ENCODE data around the gene KLHL2.
"Not testable (repeated sequence)": the region's sequence is repeated elsewhere in the genome, so short reads cannot be mapped to it uniquely, and the experiment has no call there.

KLHL2 gene

DNA sequence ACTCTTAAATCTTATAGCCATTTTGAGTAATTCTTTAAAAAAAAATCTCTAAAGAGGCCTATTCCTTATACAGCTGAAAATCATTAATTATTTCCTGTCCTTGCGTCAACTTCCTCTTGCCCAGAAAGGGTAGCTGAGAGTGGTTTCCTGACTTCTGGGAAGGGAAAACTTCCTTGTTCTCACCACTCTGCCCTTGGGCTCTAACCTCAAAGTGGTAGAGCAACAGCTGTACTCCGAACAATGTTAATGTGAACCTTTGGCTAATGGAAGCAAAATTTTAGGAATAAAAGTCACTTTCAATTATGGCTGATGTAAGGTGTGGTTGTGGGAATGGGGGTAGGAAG, 15.3 kb downstream of the KLHL2 start:
- no peaks in the 10 kb centered on the region for H3K36me3 ChIP-seq (ENCODE audit: insufficient read depth, insufficient read length, low read length)
- no peak overlapping the region for H3K9ac ChIP-seq (ENCODE audit: insufficient read length, low read depth)
- TF ChIP-seq ZNF274 (IDR thresholded peaks at IDR 0.05; ENCODE audit: low read depth, low read length) (no peak), YY1 (IDR thresholded peaks at IDR 0.05; ENCODE audit: insufficient read depth, insufficient read length) (no peak), SUZ12 (IDR thresholded peaks at IDR 0.05; ENCODE audit: extremely low read depth, insufficient read depth, insufficient read length) (no peak)
- no peaks in the 10 kb centered on the region for H3K4me1 ChIP-seq (ENCODE audit: insufficient read depth, insufficient read length)
- DNase-seq (ENCODE audit: low read depth, low spot score), result no peak
- H3K4me3 ChIP-seq (ENCODE audit: insufficient read length, low read depth), result no peak overlapping the region
- no peaks in the 10 kb centered on the region for H3K27me3 ChIP-seq (ENCODE audit: insufficient read depth, insufficient read length)
- no peaks in the 10 kb centered on the region for H3K9me3 ChIP-seq (ENCODE audit: insufficient read depth, low read length)

DNA sequence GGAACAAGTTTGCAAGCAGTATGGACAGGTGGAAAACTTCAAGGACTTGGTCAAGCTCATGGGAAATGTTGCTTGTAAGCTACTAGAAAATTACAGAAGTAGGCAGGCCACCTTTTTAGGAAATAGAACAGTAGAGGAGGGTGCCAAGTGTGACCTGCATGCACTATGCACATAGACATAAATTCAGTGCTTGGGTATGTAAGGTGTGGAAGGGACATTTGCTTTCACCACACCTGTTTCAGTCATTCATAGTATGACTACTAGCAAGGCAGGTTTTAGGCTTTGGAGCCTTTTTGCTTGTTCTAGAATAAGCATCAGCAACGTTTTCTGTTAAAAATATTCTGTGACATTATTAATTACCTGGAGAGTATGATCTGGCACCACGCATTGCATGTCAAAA, 20.0 kb downstream of the KLHL2 start:
- not testable (repeated sequence) for H3K27me3 ChIP-seq (ENCODE audit: insufficient read depth, insufficient read length); H3K9ac ChIP-seq (ENCODE audit: insufficient read length, low read depth); H3K4me3 ChIP-seq (ENCODE audit: insufficient read length, low read depth); DNase-seq (ENCODE audit: low read depth, low spot score); H3K4me1 ChIP-seq (ENCODE audit: insufficient read depth, insufficient read length); H3K36me3 ChIP-seq (ENCODE audit: insufficient read depth, insufficient read length, low read length); H3K9me3 ChIP-seq (ENCODE audit: insufficient read depth, low read length)

- H3K9ac ChIP-seq (ENCODE audit: insufficient read length, low read depth); H3K9me3 ChIP-seq (ENCODE audit: insufficient read depth, low read length); H3K36me3 ChIP-seq (ENCODE audit: insufficient read depth, insufficient read length, low read length); DNase-seq (ENCODE audit: low read depth, low spot score); H3K27me3 ChIP-seq (ENCODE audit: insufficient read depth, insufficient read length); H3K4me3 ChIP-seq (ENCODE audit: insufficient read length, low read depth); H3K4me1 ChIP-seq (ENCODE audit: insufficient read depth, insufficient read length): not testable (repeated sequence)
Measured at GRCh38 chr4:165229490-165230200, 22.3 kb downstream of the KLHL2 start.

DNA sequence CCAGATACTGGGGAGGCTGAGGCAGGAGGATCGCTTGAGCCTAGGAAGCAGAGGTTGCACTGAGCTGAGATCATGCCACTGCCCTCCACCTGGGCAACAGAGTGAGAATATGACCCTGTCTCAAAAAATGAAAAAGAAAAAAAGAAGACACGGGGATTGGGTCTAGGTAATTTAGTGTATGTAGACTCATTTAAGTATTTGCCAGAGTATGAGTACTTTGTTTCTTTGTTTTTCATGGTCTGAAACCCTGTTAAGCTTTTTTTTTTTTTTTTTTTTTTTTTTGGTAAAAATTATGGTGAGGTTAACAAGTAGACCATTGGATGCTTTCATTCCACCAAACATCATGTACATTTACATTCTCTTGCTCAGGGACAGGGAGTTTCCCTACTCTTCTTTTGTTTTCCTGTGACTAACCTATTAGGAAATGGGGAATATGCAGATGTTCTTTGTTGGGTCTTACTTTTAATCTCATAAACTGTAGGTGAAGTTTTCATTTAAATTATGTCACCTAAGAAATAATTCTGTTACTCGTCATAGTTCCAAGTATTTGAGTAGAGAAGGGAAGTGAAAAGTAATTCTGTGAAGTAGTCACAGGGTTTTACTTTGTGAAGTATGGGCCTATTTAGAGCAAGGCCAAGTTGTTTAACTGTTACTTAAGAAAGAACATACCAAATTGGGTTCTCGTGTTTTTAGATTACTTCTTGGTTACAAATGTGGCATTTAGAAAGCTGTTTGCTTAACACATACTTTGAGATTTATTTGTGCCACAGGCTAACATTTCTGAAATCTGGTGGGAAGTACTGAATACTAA, 25.5 kb downstream of the KLHL2 start:
- H3K27me3 ChIP-seq (ENCODE audit: insufficient read depth, insufficient read length); H3K36me3 ChIP-seq (ENCODE audit: insufficient read depth, insufficient read length, low read length); H3K9ac ChIP-seq (ENCODE audit: insufficient read length, low read depth); H3K4me3 ChIP-seq (ENCODE audit: insufficient read length, low read depth); H3K9me3 ChIP-seq (ENCODE audit: insufficient read depth, low read length); DNase-seq (ENCODE audit: low read depth, low spot score); H3K4me1 ChIP-seq (ENCODE audit: insufficient read depth, insufficient read length): not testable (repeated sequence)

DNA sequence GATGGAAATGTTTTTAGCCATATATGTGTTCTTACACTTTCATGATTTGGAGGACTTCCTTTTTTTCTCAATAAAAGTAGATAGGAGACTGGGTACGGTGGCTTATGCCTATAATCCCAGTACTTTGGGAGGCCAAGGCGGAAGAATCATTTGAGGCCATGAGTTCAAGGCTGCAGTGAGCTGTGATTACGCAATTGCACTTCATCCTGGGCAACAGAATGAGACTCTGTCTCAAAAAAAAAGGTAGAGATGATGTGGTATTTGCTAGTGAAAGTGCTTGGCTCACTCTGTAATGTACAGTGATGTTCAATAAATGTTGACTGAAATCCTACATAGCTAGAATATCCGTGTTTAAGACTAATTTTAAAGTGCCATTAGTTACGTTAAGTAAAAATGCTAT, 27.4 kb downstream of the KLHL2 start:
- no peaks in the 10 kb centered on the region for H3K4me1 ChIP-seq (ENCODE audit: insufficient read depth, insufficient read length)
- TF ChIP-seq SUZ12 (IDR thresholded peaks at IDR 0.05; ENCODE audit: extremely low read depth, insufficient read depth, insufficient read length) (no peak), YY1 (IDR thresholded peaks at IDR 0.05; ENCODE audit: insufficient read depth, insufficient read length) (no peak), ZNF274 (IDR thresholded peaks at IDR 0.05; ENCODE audit: low read depth, low read length) (no peak)
- H3K27me3 ChIP-seq (ENCODE audit: insufficient read depth, insufficient read length), result no peaks in the 10 kb centered on the region
- H3K4me3 ChIP-seq (ENCODE audit: insufficient read length, low read depth), result no peak overlapping the region
- H3K9ac ChIP-seq (ENCODE audit: insufficient read length, low read depth), result no peak overlapping the region
- no peak for DNase-seq (ENCODE audit: low read depth, low spot score)
- H3K36me3 ChIP-seq (ENCODE audit: insufficient read depth, insufficient read length, low read length), result no peaks in the 10 kb centered on the region
- H3K9me3 ChIP-seq (ENCODE audit: insufficient read depth, low read length), result no peaks in the 10 kb centered on the region

- H3K9ac ChIP-seq (ENCODE audit: insufficient read length, low read depth); H3K36me3 ChIP-seq (ENCODE audit: insufficient read depth, insufficient read length, low read length); H3K4me3 ChIP-seq (ENCODE audit: insufficient read length, low read depth); DNase-seq (ENCODE audit: low read depth, low spot score); H3K9me3 ChIP-seq (ENCODE audit: insufficient read depth, low read length); H3K4me1 ChIP-seq (ENCODE audit: insufficient read depth, insufficient read length); H3K27me3 ChIP-seq (ENCODE audit: insufficient read depth, insufficient read length): not testable (repeated sequence)
Measured at GRCh38 chr4:165236852-165237251, 29.5 kb downstream of the KLHL2 start.

GRCh38 chr4:165238041-165238640, 30.8 kb downstream of the KLHL2 start:
- not testable (repeated sequence) for H3K4me3 ChIP-seq (ENCODE audit: insufficient read length, low read depth); H3K9ac ChIP-seq (ENCODE audit: insufficient read length, low read depth); H3K4me1 ChIP-seq (ENCODE audit: insufficient read depth, insufficient read length); H3K9me3 ChIP-seq (ENCODE audit: insufficient read depth, low read length); H3K36me3 ChIP-seq (ENCODE audit: insufficient read depth, insufficient read length, low read length); DNase-seq (ENCODE audit: low read depth, low spot score); H3K27me3 ChIP-seq (ENCODE audit: insufficient read depth, insufficient read length)

DNA sequence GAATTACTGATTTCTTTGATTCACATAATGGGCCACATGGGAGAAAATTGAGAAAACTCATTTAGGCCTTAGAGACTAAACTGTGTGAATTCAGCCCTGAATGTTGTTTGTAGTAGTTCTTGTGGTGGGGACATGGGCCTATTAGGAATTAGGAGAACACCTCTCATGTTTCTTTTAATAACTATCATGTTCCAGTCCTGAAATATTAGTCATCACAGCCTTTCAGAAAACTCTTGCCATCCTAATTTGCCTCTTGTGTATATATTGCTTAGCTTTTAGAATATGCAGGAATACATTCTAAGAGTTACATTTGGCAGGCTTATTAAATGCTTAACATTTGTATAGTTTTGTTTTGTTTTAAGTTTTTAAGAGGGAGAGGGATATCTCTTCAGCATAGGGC, 33.4 kb downstream of the KLHL2 start:
- not testable (repeated sequence) for H3K9ac ChIP-seq (ENCODE audit: insufficient read length, low read depth); H3K27me3 ChIP-seq (ENCODE audit: insufficient read depth, insufficient read length); H3K9me3 ChIP-seq (ENCODE audit: insufficient read depth, low read length); H3K4me1 ChIP-seq (ENCODE audit: insufficient read depth, insufficient read length); DNase-seq (ENCODE audit: low read depth, low spot score); H3K4me3 ChIP-seq (ENCODE audit: insufficient read length, low read depth); H3K36me3 ChIP-seq (ENCODE audit: insufficient read depth, insufficient read length, low read length)

- H3K9ac ChIP-seq (ENCODE audit: insufficient read length, low read depth); H3K4me3 ChIP-seq (ENCODE audit: insufficient read length, low read depth); H3K9me3 ChIP-seq (ENCODE audit: insufficient read depth, low read length); H3K36me3 ChIP-seq (ENCODE audit: insufficient read depth, insufficient read length, low read length); H3K4me1 ChIP-seq (ENCODE audit: insufficient read depth, insufficient read length); H3K27me3 ChIP-seq (ENCODE audit: insufficient read depth, insufficient read length); DNase-seq (ENCODE audit: low read depth, low spot score): not testable (repeated sequence)
Measured at GRCh38 chr4:165244148-165244547, 36.8 kb downstream of the KLHL2 start.

DNA sequence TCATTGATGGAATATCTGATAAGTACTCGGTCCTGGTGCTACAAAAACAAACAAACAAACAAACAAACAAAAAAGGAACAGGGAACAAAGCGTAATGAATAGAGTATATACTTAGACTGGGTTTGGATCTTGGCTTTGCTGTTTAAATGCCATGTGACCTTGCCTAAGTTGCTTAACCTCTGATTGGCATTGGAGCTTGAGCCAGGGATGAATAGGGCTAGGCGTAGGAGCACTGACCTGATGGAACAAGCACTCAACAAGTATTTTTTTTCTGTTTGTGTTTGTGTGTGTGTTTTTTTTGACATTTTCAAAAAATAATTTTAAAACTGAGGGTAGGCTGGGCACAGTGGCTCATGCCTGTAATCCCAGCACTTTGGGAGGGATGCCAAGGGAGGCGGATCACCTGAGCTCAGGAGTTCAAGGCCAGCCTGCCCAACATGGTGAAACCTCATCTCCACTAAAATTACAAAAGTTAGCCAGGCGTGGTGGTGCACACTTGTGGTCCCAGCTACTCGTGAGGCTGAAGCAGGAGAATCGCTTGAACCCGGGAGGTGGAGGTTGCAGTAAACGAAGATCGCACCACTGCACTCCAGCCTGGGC, 37.3 kb downstream of the KLHL2 start:
- H3K9ac ChIP-seq (ENCODE audit: insufficient read length, low read depth); H3K4me1 ChIP-seq (ENCODE audit: insufficient read depth, insufficient read length); H3K27me3 ChIP-seq (ENCODE audit: insufficient read depth, insufficient read length); H3K4me3 ChIP-seq (ENCODE audit: insufficient read length, low read depth); H3K36me3 ChIP-seq (ENCODE audit: insufficient read depth, insufficient read length, low read length); DNase-seq (ENCODE audit: low read depth, low spot score); H3K9me3 ChIP-seq (ENCODE audit: insufficient read depth, low read length): not testable (repeated sequence)

Measured in NT2/D1 (cell line).